ENCODE results near the gene SCCPDH.
"Not testable (repeated sequence)": the region's sequence is repeated elsewhere in the genome, so short reads cannot be mapped to it uniquely, and the experiment has no call there.

- TF ChIP-seq, protein P1, sequence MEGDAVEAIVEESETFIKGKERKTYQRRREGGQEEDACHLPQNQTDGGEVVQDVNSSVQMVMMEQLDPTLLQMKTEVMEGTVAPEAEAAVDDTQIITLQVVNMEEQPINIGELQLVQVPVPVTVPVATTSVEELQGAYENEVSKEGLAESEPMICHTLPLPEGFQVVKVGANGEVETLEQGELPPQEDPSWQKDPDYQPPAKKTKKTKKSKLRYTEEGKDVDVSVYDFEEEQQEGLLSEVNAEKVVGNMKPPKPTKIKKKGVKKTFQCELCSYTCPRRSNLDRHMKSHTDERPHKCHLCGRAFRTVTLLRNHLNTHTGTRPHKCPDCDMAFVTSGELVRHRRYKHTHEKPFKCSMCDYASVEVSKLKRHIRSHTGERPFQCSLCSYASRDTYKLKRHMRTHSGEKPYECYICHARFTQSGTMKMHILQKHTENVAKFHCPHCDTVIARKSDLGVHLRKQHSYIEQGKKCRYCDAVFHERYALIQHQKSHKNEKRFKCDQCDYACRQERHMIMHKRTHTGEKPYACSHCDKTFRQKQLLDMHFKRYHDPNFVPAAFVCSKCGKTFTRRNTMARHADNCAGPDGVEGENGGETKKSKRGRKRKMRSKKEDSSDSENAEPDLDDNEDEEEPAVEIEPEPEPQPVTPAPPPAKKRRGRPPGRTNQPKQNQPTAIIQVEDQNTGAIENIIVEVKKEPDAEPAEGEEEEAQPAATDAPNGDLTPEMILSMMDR (IDR thresholded peaks at IDR 0.05), result not testable (repeated sequence)
- not testable (repeated sequence) for TF ChIP-seq POLR2A (IDR thresholded peaks at IDR 0.05)
These were observed 21.9 kb downstream of the SCCPDH start for GRCh38 chr1:246746155-246746554.
